Upper lobe of right lung (tissue), 1 donor: Measurements from ENCODE around the gene CISD3. TPM values are rescaled to one million over a fixed set of nuclear protein-coding genes. Genes with fewer than 3 reads are reported as not detected.

ENCODE experiments used
- ATAC-seq: fragments of 200-7000 bp; cut with Tn5 transposase; one replicate; pipeline ENCODE4 v1.9.1; 2020; ENCODE audit warnings: mild to moderate bottlenecking, moderate library complexity
- DNase-seq: peaks from one replicate; pipeline ENCODE4 v3.0.0-alpha.2; 2020
- H3K27ac ChIP-seq: fragments of 200-600 bp; one replicate; pipeline ENCODE4 v1.8.0; 2022
- H3K27me3 ChIP-seq: fragments of 200-600 bp; one replicate; pipeline ENCODE4 v1.8.0; 2022; ENCODE audit warnings: mild to moderate bottlenecking
- H3K36me3 ChIP-seq: fragments of 200-600 bp; one replicate; pipeline ENCODE4 v1.8.0; 2022
- H3K4me1 ChIP-seq: fragments of 200-600 bp; one replicate; pipeline ENCODE4 v1.8.0; 2022
- H3K4me3 ChIP-seq: fragments of 200-600 bp; one replicate; pipeline ENCODE4 v1.8.0; 2022; ENCODE audit warnings: mild to moderate bottlenecking
- H3K9me3 ChIP-seq: fragments of 200-600 bp; one replicate; pipeline ENCODE4 v1.8.0; 2022
- CTCF ChIP-seq: fragments of 200-600 bp; IDR thresholded peaks from one replicate; pipeline ENCODE4 v1.8.0; 2022; ENCODE audit warnings: antibody characterized with exemption
- intact Hi-C: fragments of 100-400 bp; cut with DNase I; formaldehyde crosslinking; loops from one replicate; pipeline ENCODE4 v1.11.0; 2022
- total RNA-seq: library from RNA; stranded (reverse); fragmentation: NEBNext Ultra II Directional; extraction: Animal tissue kit (Norgen Biotek cat#: 25700); gene quantifications from one replicate; pipeline ENCODE4 v1.2.1, GENCODE V29; 2021
- donor health status: DM: no; HTN: yes; CAD: no; lungs with severe emphysema.

The CISD3 gene
- total RNA-seq, 1 donor from 2014 or later = 29.7 TPM

- H3K4me3 ChIP-seq = no peak overlapping the region
- H3K27ac ChIP-seq = no peak overlapping the region
- ATAC-seq (no peak), DNase-seq (no peak)
- peaks cover 41% of the 10 kb centered on the region for H3K4me1 ChIP-seq
- H3K9me3 ChIP-seq = no peaks in the 10 kb centered on the region
- H3K36me3 ChIP-seq = peaks cover 33% of the 10 kb centered on the region
- H3K27me3 ChIP-seq = no peaks in the 10 kb centered on the region
- intact Hi-C loops = loop anchor here (5.0 kb wide), 1 partner anchor 55 kb away; no protein-coding TSS in a partner anchor
- no peak for TF ChIP-seq CTCF
Measured at GRCh38 chr17:38732376-38733281, 2.5 kb downstream of the CISD3 start.

- Histone ChIP-seq H3K27me3 (no peaks in the 10 kb centered on the region), H3K27ac (no peak overlapping the region), H3K9me3 (no peaks in the 10 kb centered on the region), H3K4me3 (no peak overlapping the region), H3K4me1 (peaks cover 35% of the 10 kb centered on the region), H3K36me3 (peaks cover 39% of the 10 kb centered on the region)
- intact Hi-C loops = loop anchor here (5.0 kb wide), 1 partner anchor 56 kb away; no protein-coding TSS in a partner anchor
- no peak for TF ChIP-seq CTCF
- DNase-seq (no peak), ATAC-seq (no peak)
Measured at GRCh38 chr17:38733282-38733981, 3.3 kb downstream of the CISD3 start.

- Histone ChIP-seq H3K9me3 (no peaks in the 10 kb centered on the region), H3K4me1 (peaks cover 27% of the 10 kb centered on the region), H3K4me3 (no peak overlapping the region), H3K36me3 (peaks cover 47% of the 10 kb centered on the region), H3K27ac (no peak overlapping the region), H3K27me3 (no peaks in the 10 kb centered on the region)
- intact Hi-C loops = loop anchor here (5.0 kb wide), 1 partner anchor 57 kb away; no protein-coding TSS in a partner anchor
- DNase-seq (no peak), ATAC-seq (no peak)
- peak; percentile 14 for TF ChIP-seq CTCF
Measured at GRCh38 chr17:38733982-38734973, 4.1 kb downstream of the CISD3 start.

- Histone ChIP-seq H3K27ac (no peak overlapping the region), H3K4me3 (no peak overlapping the region), H3K9me3 (no peaks in the 10 kb centered on the region), H3K27me3 (no peaks in the 10 kb centered on the region), H3K4me1 (peaks cover 22% of the 10 kb centered on the region), H3K36me3 (peaks cover 47% of the 10 kb centered on the region)
- TF ChIP-seq CTCF = peak; percentile 81
- DNase-seq (peak; percentile 81), ATAC-seq (peak; percentile 43)
- intact Hi-C loops = no loop called here
Measured at GRCh38 chr17:38735161-38735997, 5.2 kb downstream of the CISD3 start.
